GM19455 (cell line): ENCODE results near the gene EFNA5.
A peak's percentile ranks its signal among the peaks of the same experiment; 100 is the strongest.

Source experiments
- ATAC-seq: cut with Tn5 transposase; IDR thresholded peaks from one replicate; pipeline ENCODE4 v1.9.1; 2021; ENCODE audit not compliant: unreplicated experiment

The EFNA5 gene

DNA sequence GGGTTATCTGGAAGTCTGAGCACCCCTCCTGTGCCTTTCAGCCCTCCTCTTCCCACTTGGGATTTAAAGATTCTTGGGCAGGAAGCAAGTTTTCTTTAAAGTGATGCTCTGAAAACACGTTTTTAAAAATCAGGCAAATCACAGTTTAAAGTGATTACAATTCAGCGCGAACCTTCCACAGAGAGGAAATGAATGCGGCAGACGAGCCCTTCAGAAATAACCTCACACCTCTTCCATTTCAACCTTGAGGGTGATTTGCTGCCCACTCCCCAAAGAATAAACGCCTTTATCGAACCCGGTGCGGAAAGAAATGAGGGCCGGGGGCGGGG, 2.3 kb upstream of the EFNA5 start:
- ATAC-seq, result peak; percentile 3

GRCh38 chr5:107672211-107673038, 1.7 kb upstream of the EFNA5 start:
- ATAC-seq, result no peak

- no peak for ATAC-seq
Observed at GRCh38 chr5:107671742-107672210, 1.0 kb upstream of the EFNA5 start.

DNA sequence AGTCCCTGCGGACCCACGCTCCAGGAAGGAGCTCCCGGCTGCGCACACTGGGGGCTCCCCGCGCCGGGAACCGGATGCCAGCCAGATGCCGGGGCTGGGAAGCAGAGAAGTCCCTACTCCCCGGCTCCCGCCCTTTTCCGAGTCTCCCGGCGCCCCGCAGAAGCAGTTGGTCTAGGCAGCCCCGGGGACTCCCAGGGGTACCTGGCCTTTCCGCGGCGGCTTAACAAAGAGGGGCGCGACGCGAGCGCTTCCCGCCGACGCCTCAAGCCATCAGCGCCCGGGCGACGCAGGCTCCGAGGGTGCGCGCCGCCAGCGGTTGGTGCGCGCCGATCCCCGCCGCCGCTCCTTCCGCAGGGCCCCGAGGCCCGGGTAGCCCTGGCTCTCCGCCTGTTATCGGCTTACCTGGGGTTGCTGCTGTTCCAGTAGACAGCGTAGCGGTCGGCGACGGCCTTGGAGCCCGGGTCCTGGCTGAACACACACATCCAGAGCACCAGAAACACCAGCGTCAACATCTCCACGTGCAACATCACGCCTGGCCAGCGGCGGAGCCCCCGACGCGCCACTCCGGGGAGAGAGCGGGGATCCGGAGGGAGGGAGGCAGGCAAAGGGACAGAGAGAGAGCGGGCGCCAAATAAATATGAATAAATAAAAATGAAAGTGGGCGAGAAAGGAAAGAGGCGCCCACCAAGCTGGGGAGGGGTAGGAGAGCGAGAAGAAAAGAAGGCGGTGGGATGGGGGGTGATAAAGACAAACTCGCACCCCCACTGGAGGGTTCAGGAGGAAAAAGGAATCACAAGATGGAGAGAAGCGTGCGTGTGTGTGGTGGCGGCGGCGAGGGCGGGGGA, 428 bp downstream of the EFNA5 start:
- ATAC-seq, result no peak

GRCh38 chr5:107669096-107670031, 1.4 kb downstream of the EFNA5 start:
- ATAC-seq, result no peak

DNA sequence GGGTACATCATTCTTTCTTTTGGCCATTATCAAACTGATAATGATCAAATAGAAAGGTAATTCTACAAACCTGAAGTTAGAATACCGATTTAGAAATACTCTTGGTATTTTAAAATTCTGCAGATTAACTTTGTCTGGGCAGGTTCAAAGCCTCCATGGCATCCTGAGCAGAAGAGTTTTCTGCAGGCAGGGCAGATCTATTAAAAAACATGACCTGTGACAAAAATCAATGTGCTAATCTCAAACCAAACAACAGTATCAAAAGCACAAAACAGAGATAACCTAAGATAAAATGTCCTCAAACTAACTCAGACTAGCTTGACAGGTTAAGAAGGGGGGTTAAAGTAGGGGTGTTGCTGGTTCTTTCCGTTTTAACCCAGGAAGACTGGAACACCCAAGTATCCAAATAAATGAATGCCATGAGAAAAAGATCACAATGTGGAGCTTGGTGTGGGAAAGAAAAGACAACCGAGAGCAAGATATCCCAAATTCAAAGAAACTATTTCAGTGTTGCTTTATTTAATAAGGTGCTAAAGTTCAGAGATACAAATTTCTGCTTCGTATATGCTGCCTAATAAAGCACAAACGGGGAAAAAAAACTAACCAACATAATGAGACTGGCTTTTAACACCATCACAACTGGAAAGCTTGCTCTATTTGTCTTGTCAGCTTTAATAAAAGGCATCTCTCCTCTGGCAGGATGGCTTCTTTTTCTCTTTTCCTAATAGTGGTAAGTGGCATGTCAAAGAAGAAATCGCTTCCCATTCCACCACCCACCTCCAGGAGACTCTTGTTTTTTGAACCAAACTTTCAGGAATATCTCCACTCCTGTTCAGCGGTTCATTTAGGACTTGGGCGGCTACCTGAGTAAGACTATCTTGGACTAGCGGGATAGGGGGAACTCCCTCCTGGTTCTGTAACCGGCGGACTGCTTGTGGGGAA, 2.3 kb downstream of the EFNA5 start:
- ATAC-seq, result no peak

DNA sequence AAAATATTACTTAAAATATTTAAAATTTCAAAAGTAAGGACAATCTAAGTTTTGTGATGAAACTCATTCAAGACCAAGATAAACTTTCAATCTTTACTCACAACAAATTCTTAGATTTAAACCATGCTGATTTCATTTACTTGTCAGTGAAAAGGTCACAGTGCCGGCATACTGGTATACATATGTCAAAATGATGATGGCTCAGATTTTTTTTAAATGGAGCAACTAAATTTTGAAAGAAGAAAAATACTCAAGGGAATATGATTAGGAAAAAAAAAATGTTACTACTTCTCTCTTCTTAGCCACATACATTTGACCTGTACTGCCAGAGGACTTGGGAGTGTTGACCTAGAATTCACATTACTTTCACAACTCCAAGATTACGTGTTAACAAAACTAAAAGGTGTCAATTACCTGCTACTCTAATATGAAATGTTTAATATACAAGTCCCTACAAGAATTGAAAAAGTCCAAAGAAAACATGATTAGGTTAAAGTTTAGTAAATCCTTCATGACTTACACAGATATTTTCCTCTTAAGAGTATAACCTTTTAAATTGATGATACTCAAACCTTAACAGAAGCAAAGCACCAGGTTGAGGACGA, 4.6 kb downstream of the EFNA5 start:
- ATAC-seq, result no peak

DNA sequence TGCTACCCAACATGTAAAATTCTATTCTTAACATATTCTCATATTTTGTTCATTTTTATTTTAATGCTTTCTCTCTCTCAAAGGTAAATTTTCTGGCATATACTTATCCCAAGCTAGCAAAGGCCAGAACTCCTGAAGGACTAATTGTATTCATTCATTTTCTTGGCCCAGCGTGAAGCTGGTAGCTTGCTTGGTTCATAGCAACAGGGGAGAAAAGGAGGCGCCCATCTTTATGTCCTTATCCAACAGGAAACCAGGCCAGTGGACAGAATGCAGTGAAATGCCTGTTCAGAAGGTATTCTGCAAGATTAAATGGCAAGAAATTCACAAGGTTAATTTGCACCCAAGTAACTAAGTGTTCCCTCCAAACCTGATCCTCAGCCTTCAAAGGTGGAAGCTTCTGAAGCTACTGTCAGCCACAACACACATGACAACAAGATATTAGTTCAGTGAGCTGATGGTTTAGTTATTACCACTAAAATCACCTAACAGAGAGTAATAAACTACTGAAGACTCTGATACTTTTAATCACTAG, 5.6 kb downstream of the EFNA5 start:
- ATAC-seq, result no peak

DNA sequence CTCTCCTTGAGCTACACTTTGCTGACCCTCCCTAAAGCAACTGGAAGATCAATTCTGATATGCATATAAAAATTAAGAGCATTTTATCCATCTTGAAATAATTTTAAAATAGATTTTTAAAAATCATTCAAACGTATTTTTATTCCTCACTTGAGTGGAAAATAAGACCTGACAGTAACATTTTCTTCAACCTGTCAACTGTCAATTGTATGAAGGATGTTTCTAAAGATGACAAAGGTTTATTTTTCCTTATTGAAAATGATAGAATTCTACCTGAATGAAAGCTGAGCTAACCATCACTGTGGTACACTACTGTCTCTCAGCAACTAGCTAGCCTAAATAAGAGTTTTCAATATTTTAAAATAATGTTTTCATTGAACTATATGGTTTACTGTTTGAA, 7.0 kb downstream of the EFNA5 start:
- no peak for ATAC-seq

DNA sequence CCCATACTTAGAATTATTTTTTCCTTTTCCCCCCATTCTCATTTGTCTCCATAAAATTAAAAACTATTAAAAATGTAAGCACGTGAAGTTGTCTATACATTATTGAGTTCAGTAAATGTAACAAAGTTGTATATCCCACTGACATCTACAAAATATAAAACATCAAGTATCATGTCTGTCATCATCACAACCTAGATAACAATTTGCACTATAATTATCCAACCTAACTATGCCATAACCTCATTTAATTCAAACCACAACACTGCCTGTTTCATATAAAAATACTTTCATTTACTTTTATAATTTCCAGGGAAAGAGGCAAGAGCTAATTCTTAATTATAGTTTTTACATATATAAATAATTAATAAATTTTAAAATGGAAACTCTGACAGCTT, 9.1 kb downstream of the EFNA5 start:
- no peak for ATAC-seq

- ATAC-seq, result no peak
Observed at GRCh38 chr5:107661038-107661649, 9.6 kb downstream of the EFNA5 start.

DNA sequence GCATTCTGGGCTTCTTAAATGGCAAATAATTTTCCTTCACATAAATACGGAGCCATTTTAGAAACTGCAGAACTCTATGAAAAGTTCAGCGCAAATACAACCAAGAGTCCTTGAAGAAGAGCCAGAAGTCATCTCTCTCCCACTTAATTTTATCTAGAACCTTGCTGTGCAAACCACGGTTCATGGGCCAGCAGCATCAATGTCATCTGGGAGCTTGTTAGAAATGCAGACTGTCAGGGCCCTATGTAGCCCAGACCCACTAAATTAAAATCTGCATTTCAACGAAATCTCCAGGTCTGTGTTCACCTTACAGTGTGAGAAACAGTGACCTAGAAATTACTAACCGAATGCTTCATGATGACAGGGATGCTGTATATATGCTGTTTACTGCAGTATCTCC, 12.2 kb downstream of the EFNA5 start:
- no peak for ATAC-seq

DNA sequence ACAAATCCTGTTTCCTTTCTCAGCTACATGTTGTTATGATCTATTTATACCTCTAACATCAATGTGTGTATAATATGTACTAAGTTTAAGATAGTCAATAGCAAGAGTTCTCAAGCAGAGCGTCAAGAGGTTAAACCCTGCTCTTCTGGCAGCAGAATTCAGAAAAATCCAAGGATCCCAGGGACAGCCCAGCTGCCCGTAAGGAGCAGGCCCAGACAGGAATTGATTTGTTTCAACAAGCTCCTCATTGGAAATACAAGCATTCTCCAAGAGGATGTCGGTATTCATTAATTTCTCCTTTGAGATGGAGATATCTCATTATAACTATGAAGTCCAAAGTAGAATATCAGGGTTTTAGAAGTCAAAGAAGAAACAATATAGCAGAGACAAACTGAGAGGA, 14.9 kb downstream of the EFNA5 start:
- no peak for ATAC-seq

DNA sequence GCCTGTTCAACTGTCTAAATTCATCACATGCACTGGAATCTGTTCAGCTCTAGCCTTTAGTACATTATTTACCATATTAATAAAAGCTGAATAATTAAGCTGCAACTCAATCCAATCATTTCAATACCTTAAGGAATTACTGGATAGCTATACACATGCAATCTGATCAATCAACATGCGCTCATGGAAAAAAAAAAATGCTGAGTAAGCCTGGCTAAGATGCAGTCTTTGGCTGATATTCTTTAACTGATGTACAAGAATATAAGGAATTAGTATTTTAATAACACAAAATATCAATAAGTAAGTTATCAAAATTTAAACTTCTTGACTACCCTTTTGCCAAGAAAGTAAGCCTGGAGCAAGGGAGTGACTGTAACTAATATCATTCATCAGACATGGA, 15.9 kb downstream of the EFNA5 start:
- ATAC-seq, result no peak

DNA sequence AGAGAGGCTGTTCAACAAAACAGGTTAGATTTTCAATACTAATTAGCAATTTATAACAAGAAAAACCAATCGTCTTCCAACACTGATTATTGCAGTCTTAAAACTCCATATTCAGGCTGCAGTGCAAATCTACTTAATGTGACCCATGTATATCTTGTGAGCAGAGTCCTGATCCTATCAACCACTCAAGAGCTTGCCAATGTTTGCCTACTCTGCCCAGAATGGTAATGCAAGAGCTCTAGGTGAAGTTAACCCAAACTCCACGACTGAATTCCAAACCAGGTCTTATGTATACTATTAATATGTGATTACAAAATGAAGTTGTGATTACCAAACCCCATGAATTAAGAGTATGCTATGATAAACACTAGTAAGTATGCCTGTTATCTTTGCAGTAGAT, 17.1 kb downstream of the EFNA5 start:
- no peak for ATAC-seq

- ATAC-seq, result no peak
Observed at GRCh38 chr5:107652839-107653607, 17.7 kb downstream of the EFNA5 start.

- no peak for ATAC-seq
Observed at GRCh38 chr5:107652408-107652807, 18.3 kb downstream of the EFNA5 start.

GRCh38 chr5:107651325-107651724, 19.4 kb downstream of the EFNA5 start:
- ATAC-seq, result no peak
